Endothelial cell of umbilical vein (primary cell): Measurements from ENCODE around the gene CCDC6. TPM values are rescaled to one million over a fixed set of nuclear protein-coding genes. Genes with fewer than 3 reads are reported as not detected.

Experiments used
- BruUV-seq: library from RNA; stranded (reverse); fragments of 400-500 nt; replicated peaks from 2 replicates; lab custom pipeline; 2021; lab: Mats Ljungman, UMichigan
- CTCF ChIA-PET: fragments of 300-600, 350-600 bp; sonication (Branson Sonifier 250); formaldehyde crosslinking; loops from one replicate; lab custom pipeline; 2021; ENCODE audit warnings: antibody characterized with exemption, inconsistent platforms; lab: Charles Lee
- POLR2A ChIA-PET: fragments of 300-600, 350-600 bp; sonication (Branson Sonifier 250); formaldehyde crosslinking; loops from one replicate; lab custom pipeline; 2021; ENCODE audit warnings: antibody characterized with exemption, inconsistent platforms; lab: Charles Lee
- DNase-seq: peaks from one replicate; pipeline ENCODE4 v3.0.0-alpha.2; 2011; ENCODE audit warnings: low read depth, low spot score
- FAIRE-seq: peaks from 2 replicates; lab custom pipeline; 2011; peaks lifted over from hg19 to GRCh38; lab: Jason Lieb, UNC
- H2AFZ ChIP-seq: 2 replicates; pipeline ENCODE4 v1.6.0; 2012; ENCODE audit warnings: low read depth, low read length, control low read depth, inconsistent platforms
- H3K27ac ChIP-seq: 2 replicates; pipeline ENCODE4 v1.5.1; 2011; ENCODE audit warnings: low read depth, mild to moderate bottlenecking, control low read depth, low read length, moderate library complexity; ENCODE audit not compliant: insufficient read depth
- H3K27me3 ChIP-seq, 2 experiments: 2 replicates each; pipeline versions ENCODE4 v1.6.0 to v1.6.1; 2011; ENCODE audit warnings: low read length in 2 of 2, mixed read lengths in 1 of 2; ENCODE audit not compliant: control insufficient read depth in 2 of 2, insufficient read depth in 2 of 2
- H3K36me3 ChIP-seq, 2 experiments: 2 replicates in 1 of 2; 3 replicates in 1 of 2; pipeline ENCODE4 v1.5.1; 2011; ENCODE audit warnings: low read length in 2 of 2, mild to moderate bottlenecking in 1 of 2, moderate library complexity in 1 of 2; ENCODE audit not compliant: control insufficient read depth in 2 of 2, insufficient read depth in 2 of 2; ENCODE audit errors: extremely low read depth in 1 of 2
- H3K4me1 ChIP-seq: 3 replicates; pipeline ENCODE4 v1.5.1; 2011; ENCODE audit warnings: mild to moderate bottlenecking, low read length; ENCODE audit not compliant: control insufficient read depth, insufficient read depth; ENCODE audit errors: extremely low read depth
- H3K4me2 ChIP-seq: 2 replicates; pipeline ENCODE4 v1.6.1; 2011; ENCODE audit warnings: low read length, control low read depth, mixed read lengths; ENCODE audit not compliant: insufficient read depth
- H3K4me3 ChIP-seq, 3 experiments: fragments of 200-600 bp in 1 of 3; sonication (generic), shearing (Covaris generic) in 1 of 3; replicated peaks in 1 of 3; 2 replicates each; pipeline ENCODE4 v1.5.1; 2011 to 2016; ENCODE audit warnings: control low read depth in 3 of 3, low read length in 3 of 3, mild to moderate bottlenecking in 2 of 3, inconsistent platforms in 1 of 3, low read depth in 1 of 3, moderate library complexity in 1 of 3; ENCODE audit not compliant: insufficient read depth in 1 of 3
- H3K79me2 ChIP-seq: 2 replicates; pipeline ENCODE4 v1.6.0; 2012; ENCODE audit warnings: low read length, inconsistent platforms; ENCODE audit not compliant: control insufficient read depth, insufficient read depth
- H3K9ac ChIP-seq: replicated peaks from 2 replicates; pipeline ENCODE3; 2011; ENCODE audit warnings: low read length, control low read depth; ENCODE audit not compliant: insufficient read depth; ENCODE audit errors: extremely low read depth
- H3K9me1 ChIP-seq: replicated peaks from 3 replicates; pipeline ENCODE4 v1.6.0; 2011; ENCODE audit warnings: mild to moderate bottlenecking, low read length; ENCODE audit not compliant: control insufficient read depth, insufficient read depth; ENCODE audit errors: extremely low read depth
- H3K9me3 ChIP-seq: replicated peaks from 2 replicates; pipeline ENCODE4 v1.5.1; 2012; ENCODE audit warnings: low read length, inconsistent platforms; ENCODE audit not compliant: control insufficient read depth, insufficient read depth
- H4K20me1 ChIP-seq: replicated peaks from 2 replicates; pipeline ENCODE3; 2011; ENCODE audit warnings: mild to moderate bottlenecking, low read length; ENCODE audit not compliant: control insufficient read depth, insufficient read depth; ENCODE audit errors: extremely low read depth
- EZH2 ChIP-seq: IDR thresholded peaks from 2 replicates; pipeline ENCODE4 v1.6.1; 2012; ENCODE audit warnings: borderline replicate concordance, low read depth, mild to moderate bottlenecking, moderate library complexity, low read length, inconsistent platforms; ENCODE audit not compliant: severe bottlenecking
- FOS ChIP-seq: IDR thresholded peaks from 2 replicates; pipeline ENCODE4 v1.6.1; 2011; ENCODE audit warnings: mild to moderate bottlenecking, low read length, moderate library complexity, borderline replicate concordance; ENCODE audit not compliant: insufficient read depth
- GATA2 ChIP-seq: IDR thresholded peaks from 2 replicates; pipeline ENCODE4 v1.7.0; 2011; ENCODE audit warnings: low read depth, mild to moderate bottlenecking, moderate library complexity, mixed read lengths, low read length; ENCODE audit not compliant: insufficient read length, insufficient read depth
- JUN ChIP-seq: IDR thresholded peaks from 2 replicates; pipeline ENCODE4 v1.6.1; 2011; ENCODE audit warnings: borderline replicate concordance, low read depth; ENCODE audit not compliant: insufficient read length, insufficient read depth
- MAX ChIP-seq: IDR thresholded peaks from 2 replicates; pipeline ENCODE4 v1.6.1; 2011; ENCODE audit not compliant: insufficient read depth, insufficient read length
- MYC ChIP-seq: IDR thresholded peaks from one replicate; pipeline ENCODE4 v1.6.1; 2011; ENCODE audit warnings: mild to moderate bottlenecking, low read depth, low read length
- POLR2A ChIP-seq: IDR thresholded peaks from 2 replicates; pipeline ENCODE4 v1.6.1; 2012; ENCODE audit warnings: low read depth, mild to moderate bottlenecking, control low read depth, low read length
- POLR2AphosphoS5 ChIP-seq: IDR thresholded peaks from 2 replicates; pipeline ENCODE4 v1.6.1; 2012; ENCODE audit warnings: low read depth, mild to moderate bottlenecking, control low read depth, low read length, moderate library complexity; ENCODE audit not compliant: insufficient read depth
- dilution Hi-C: fragments of 300-500 bp; cut with MboI; formaldehyde crosslinking; loops from one replicate; pipeline ENCODE4 v1.15.0; 2019; ENCODE audit warnings: low sequenced_read_pairs; ENCODE audit not compliant: extremely low pct_ligation_motif_present
- intact Hi-C: fragments of 100-400 bp; cut with micrococcal nuclease; formaldehyde crosslinking; loops from one replicate; pipeline ENCODE4 v1.10.0; 2022
- polyA plus RNA-seq, 4 experiments: library from polyadenylated mRNA; depleted of rRNA in 3 of 4; stranded (reverse) in 3 of 4; unstranded in 1 of 4; fragments of >200 nt; gene quantifications; 2 replicates each; pipeline versions ENCODE4 v1.2.1 to v1.2.3, GENCODE V29; 2011 to 2012; ENCODE audit warnings: missing spikeins in 1 of 4
- total RNA-seq: library from RNA; stranded (reverse); gene quantifications from 2 replicates; pipeline ENCODE4 v1.2.3, GENCODE V29; 2021
- TF ChIP-seq, protein P1 (sequence below), 2 donors: IDR thresholded peaks; 1 replicate in 1 of 2; 2 replicates in 1 of 2; pipeline ENCODE4 v1.5.1; 2011; ENCODE audit warnings: low read length in 2 of 2, mild to moderate bottlenecking in 2 of 2, moderate library complexity in 2 of 2, control low read depth in 1 of 2, inconsistent platforms in 1 of 2, low read depth in 1 of 2; ENCODE audit not compliant: insufficient read depth in 1 of 2; ENCODE audit errors: extremely low read depth in 1 of 2

CCDC6 gene
- total and polyA plus RNA-seq, 2 donors (not counting 3 experiments of a cell fraction or from before 2014, with no cell fraction given) = 16.8 to 36.8 TPM

DNA sequence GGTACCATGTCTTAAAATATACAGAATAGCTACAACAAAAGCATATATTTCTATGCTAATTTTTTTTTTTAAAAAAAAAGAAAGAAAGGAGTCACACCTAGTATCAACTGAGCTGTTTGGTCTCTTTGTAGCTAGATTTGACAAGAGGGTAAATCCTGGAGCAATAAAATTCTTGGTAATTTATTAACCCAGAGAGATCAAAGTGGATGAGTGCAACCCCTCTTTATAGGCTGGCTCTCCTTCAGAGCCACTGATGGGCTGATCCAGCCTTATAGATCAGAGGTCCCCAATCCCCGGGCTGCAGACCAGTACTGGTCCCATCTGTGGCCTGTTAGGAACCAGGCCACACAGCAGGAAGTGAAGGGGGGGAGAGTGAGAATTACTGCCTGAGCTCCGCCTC is 133.3 kb downstream of the CCDC6 start:
- no peaks in the 10 kb centered on the region for H3K9me3 ChIP-seq
- no peak for DNase-seq
- CTCF ChIA-PET = interaction anchor here (0.9 kb wide), 1 partner anchor 59 kb away, joined by 3 read pairs; no protein-coding TSS in a partner anchor

More for the DNA sequence above, 133.3 kb downstream of the CCDC6 start:
- TF ChIP-seq JUN (no peak), EZH2 (no peak), POLR2A (no peak), GATA2 (no peak), MAX (no peak), MYC (no peak), POLR2AphosphoS5 (no peak), FOS (no peak)
- TF ChIP-seq, protein P1, sequence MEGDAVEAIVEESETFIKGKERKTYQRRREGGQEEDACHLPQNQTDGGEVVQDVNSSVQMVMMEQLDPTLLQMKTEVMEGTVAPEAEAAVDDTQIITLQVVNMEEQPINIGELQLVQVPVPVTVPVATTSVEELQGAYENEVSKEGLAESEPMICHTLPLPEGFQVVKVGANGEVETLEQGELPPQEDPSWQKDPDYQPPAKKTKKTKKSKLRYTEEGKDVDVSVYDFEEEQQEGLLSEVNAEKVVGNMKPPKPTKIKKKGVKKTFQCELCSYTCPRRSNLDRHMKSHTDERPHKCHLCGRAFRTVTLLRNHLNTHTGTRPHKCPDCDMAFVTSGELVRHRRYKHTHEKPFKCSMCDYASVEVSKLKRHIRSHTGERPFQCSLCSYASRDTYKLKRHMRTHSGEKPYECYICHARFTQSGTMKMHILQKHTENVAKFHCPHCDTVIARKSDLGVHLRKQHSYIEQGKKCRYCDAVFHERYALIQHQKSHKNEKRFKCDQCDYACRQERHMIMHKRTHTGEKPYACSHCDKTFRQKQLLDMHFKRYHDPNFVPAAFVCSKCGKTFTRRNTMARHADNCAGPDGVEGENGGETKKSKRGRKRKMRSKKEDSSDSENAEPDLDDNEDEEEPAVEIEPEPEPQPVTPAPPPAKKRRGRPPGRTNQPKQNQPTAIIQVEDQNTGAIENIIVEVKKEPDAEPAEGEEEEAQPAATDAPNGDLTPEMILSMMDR (IDR thresholded peaks at IDR 0.05; ENCODE audit: extremely low read depth in 1 of 2, insufficient read depth in 1 of 2, low read depth in 1 of 2, low read length in 2 of 2) = no peak
- intact Hi-C loops (no loop called here), dilution Hi-C loops (no loop called here)
- Histone ChIP-seq H3K4me3 (no peak overlapping the region), H3K36me3 (no peaks in the 10 kb centered on the region), H3K27me3 (no peaks in the 10 kb centered on the region), H3K9me1 (no peaks in the 10 kb centered on the region), H3K4me2 (no peak overlapping the region), H3K9ac (no peak overlapping the region), H2AFZ (no peak overlapping the region), H3K4me1 (no peaks in the 10 kb centered on the region), H3K79me2 (no peaks in the 10 kb centered on the region), H4K20me1 (no peaks in the 10 kb centered on the region), H3K27ac (no peak overlapping the region)
- BruUV-seq = no TSS peak
- POLR2A ChIA-PET = no interaction called here
- FAIRE-seq = no peak
